DOHH2 (cell line): ENCODE measurements around the gene ZMYND12.

Experiments
- CTCF ChIP-seq: fragments of 200-600 bp; sonication (generic); IDR thresholded peaks from one replicate; pipeline ENCODE4 v1.5.1; 2014; ENCODE audit warnings: antibody characterized with exemption, mild to moderate bottlenecking, low read depth, low read length; ENCODE audit not compliant: poor library complexity, severe bottlenecking
- EZH2phosphoT487 ChIP-seq: fragments of 200-600 bp; sonication (generic); IDR thresholded peaks from 2 replicates; pipeline ENCODE4 v1.6.1; 2017; ENCODE audit warnings: borderline replicate concordance, mild to moderate bottlenecking, antibody characterized with exemption, low read length, moderate library complexity, mixed read lengths

- TF ChIP-seq CTCF (no peak), EZH2phosphoT487 (no peak)
Observed at GRCh38 chr1:42469727-42470126, 13.9 kb upstream of the ZMYND12 start.
